Peyer's patch (tissue), 4 donors: ENCODE measurements around the gene RNU6-8.

Experiments
- CTCF ChIP-seq, 6 experiments: fragments of 450-650 bp in 4 of 6; fragments of 200-600 bp in 2 of 6; sonication (generic) in 1 of 6; IDR thresholded peaks; one replicate each; pipeline ENCODE4 v1.5.1; 2017 to 2019; ENCODE audit warnings: antibody characterized with exemption in 6 of 6, mild to moderate bottlenecking in 3 of 6, moderate library complexity in 1 of 6
- POLR2A ChIP-seq, 2 donors: fragments of 450-650 bp; IDR thresholded peaks; one replicate each; pipeline ENCODE4 v1.5.1; 2017; ENCODE audit warnings: antibody characterized with exemption in 2 of 2, mild to moderate bottlenecking in 2 of 2, moderate library complexity in 2 of 2

DNA sequence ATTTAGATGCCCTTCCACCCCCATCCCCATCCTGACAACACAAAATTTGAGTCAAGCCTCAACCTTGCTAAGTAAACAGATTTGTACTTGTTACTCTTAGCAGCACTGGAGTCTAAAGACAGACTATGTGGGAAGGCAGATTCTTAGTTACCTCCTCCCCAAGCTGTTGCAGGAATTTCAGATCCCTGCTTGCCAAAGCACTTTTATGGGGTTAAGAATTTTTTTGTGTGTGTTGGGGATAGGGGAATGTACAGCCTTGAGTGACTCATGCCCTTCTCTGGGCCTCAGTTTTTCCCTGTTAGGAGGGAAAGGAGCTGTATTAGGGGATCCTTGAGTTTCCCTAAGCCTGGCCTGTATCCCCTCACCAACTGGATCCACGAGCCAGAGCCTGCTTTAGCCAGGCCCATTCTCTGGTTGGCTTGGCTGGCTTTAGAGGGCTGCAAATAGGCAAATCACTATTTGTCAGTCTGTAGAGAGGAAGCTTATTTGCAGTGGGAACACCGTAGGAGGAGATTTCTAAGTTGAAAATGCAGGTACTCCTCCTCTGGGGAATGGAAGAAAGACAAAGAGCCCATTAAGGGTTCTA lies 27.7 kb upstream of the RNU6-8 start:
- TF ChIP-seq CTCF (IDR thresholded peaks at IDR 0.05) (no peak), POLR2A (IDR thresholded peaks at IDR 0.05) (no peak)
